Nephron (organoid): ENCODE data around the gene C9orf72.

Experiments
- H3K27ac Mint-ChIP-seq, 3 experiments: 2 replicates each; pipeline ENCODE4 v1.8.0; 2020; ENCODE audit warnings: mixed read lengths in 3 of 3, mild to moderate bottlenecking in 2 of 3, moderate library complexity in 1 of 3
- H3K27me3 Mint-ChIP-seq: 2 replicates; pipeline ENCODE4 v1.8.0; 2021; ENCODE audit warnings: low read depth, mild to moderate bottlenecking, moderate library complexity, mixed read lengths
- H3K36me3 Mint-ChIP-seq: 2 replicates; pipeline ENCODE4 v1.8.0; 2020; ENCODE audit warnings: low read depth, mixed read lengths
- H3K4me1 Mint-ChIP-seq: 2 replicates; pipeline ENCODE4 v1.8.0; 2020; ENCODE audit warnings: mixed read lengths
- H3K4me3 Mint-ChIP-seq, 3 experiments: 2 replicates each; pipeline ENCODE4 v1.8.0; 2020; ENCODE audit warnings: mild to moderate bottlenecking in 3 of 3, mixed read lengths in 3 of 3, moderate library complexity in 2 of 3
- H3K9me3 Mint-ChIP-seq: 2 replicates; pipeline ENCODE4 v1.8.0; 2020; ENCODE audit warnings: mixed read lengths
- TF ChIP-seq, protein P1 (sequence below), 3 experiments: fragments of 200-600 bp; sonication (generic); IDR thresholded peaks; one replicate each; pipeline ENCODE4 v1.5.0; 2021; ENCODE audit warnings: antibody characterized with exemption in 3 of 3; ENCODE audit not compliant: unreplicated experiment in 3 of 3

Gene C9orf72

DNA sequence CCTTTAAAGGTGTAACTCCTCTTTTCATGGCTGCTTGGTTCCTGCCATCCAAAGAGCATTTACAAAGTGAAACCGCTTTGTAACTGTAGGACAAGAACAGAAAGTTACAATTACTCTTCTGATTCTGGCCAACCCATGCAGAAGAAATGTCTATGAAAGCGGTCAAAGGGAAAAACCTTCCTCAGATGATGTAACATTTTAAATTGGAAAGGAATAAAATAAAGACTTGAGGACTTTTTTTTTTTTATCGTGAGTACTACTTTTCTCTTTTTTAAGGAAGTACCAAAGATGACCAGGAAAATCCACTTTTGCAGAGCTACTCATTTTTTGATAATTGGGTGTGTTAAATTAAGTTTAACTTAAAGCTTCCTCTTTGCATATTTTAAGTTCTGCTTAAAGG is 13.0 kb upstream of the C9orf72 start:
- H3K9me3 Mint-ChIP-seq: no peaks in the 10 kb centered on the region
- H3K4me1 Mint-ChIP-seq: no peaks in the 10 kb centered on the region
- no peak overlapping the region for H3K4me3 Mint-ChIP-seq
- no peaks in the 10 kb centered on the region for H3K36me3 Mint-ChIP-seq
- H3K27ac Mint-ChIP-seq: no peak overlapping the region
- TF ChIP-seq, protein P1, sequence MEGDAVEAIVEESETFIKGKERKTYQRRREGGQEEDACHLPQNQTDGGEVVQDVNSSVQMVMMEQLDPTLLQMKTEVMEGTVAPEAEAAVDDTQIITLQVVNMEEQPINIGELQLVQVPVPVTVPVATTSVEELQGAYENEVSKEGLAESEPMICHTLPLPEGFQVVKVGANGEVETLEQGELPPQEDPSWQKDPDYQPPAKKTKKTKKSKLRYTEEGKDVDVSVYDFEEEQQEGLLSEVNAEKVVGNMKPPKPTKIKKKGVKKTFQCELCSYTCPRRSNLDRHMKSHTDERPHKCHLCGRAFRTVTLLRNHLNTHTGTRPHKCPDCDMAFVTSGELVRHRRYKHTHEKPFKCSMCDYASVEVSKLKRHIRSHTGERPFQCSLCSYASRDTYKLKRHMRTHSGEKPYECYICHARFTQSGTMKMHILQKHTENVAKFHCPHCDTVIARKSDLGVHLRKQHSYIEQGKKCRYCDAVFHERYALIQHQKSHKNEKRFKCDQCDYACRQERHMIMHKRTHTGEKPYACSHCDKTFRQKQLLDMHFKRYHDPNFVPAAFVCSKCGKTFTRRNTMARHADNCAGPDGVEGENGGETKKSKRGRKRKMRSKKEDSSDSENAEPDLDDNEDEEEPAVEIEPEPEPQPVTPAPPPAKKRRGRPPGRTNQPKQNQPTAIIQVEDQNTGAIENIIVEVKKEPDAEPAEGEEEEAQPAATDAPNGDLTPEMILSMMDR (IDR thresholded peaks at IDR 0.05; ENCODE audit: unreplicated experiment in 3 of 3): no peak
- H3K27me3 Mint-ChIP-seq: peaks cover 2% of the 10 kb centered on the region

DNA sequence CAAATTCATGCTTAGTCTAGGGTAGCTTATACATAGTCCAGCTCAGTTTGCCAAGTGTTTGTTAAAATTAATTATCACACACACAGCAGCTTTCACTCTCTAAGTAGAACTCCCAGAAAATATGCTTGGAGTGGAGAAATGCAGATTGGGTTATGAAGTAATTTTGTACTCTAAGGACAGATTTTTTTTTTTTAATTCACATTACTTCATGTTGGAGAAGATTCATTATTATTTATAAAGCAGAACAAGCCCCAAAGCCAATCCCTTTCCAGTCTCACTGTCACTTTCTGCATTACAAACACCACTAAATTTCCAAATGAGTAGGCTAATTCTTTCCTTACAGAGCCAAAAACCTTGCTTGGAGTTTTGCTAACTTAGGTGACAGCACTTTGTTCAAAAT is 11.7 kb upstream of the C9orf72 start:
- H3K4me1 Mint-ChIP-seq: no peaks in the 10 kb centered on the region
- TF ChIP-seq, protein P1 (IDR thresholded peaks at IDR 0.05; ENCODE audit: unreplicated experiment in 3 of 3): no peak
- H3K27me3 Mint-ChIP-seq: peaks cover 3% of the 10 kb centered on the region

DNA sequence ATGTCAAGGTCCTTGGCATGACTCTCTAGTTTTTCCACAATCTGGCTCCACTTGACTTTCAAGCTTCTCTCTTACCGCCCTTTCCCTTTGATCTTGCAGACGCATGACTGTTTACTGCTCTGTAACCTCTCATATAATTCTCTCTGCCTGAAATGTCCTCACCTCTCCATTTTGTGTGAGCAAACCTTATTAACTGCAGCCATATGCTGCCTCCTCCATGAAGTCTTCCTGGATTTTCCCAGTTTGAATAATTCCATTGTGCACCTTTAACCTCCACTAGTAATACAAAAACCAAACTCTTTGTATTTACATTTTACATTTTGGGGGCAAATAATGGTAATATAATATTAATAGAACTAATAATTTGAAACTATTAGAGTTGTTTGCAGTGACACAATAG is 9.5 kb upstream of the C9orf72 start:
- H3K36me3 Mint-ChIP-seq: no peaks in the 10 kb centered on the region
- no peaks in the 10 kb centered on the region for H3K4me1 Mint-ChIP-seq
- H3K4me3 Mint-ChIP-seq: no peak overlapping the region
- peaks cover 7% of the 10 kb centered on the region for H3K9me3 Mint-ChIP-seq
- H3K27ac Mint-ChIP-seq: no peak overlapping the region
- TF ChIP-seq, protein P1 (IDR thresholded peaks at IDR 0.05; ENCODE audit: unreplicated experiment in 3 of 3): no peak
- peaks cover 3% of the 10 kb centered on the region for H3K27me3 Mint-ChIP-seq

More for the DNA sequence above, 11.7 kb upstream of the C9orf72 start:
- H3K4me3 Mint-ChIP-seq: no peak overlapping the region
- H3K27ac Mint-ChIP-seq: no peak overlapping the region
- no peaks in the 10 kb centered on the region for H3K9me3 Mint-ChIP-seq
- no peaks in the 10 kb centered on the region for H3K36me3 Mint-ChIP-seq

DNA sequence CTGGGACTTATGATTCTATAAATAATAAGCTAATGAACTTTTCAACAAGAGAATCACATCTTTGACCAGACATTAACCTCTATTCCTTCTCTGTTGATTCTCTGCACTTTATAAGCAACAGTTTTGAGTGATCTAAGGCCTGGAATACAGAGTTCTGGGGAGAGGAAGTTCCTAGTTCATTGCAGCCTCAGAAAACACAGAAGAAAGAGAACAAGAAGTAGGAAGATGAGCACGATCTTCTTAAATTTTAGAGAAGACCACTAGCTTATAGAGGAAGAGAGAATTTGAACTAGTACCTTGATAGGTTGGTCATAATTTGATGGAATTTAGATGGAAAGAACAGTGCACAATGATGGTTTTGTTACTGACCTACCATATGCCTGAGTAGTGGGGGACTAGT is 8.5 kb upstream of the C9orf72 start:
- Mint-ChIP-seq H3K9me3 (peaks cover 7% of the 10 kb centered on the region), H3K4me3 (no peak overlapping the region), H3K36me3 (no peaks in the 10 kb centered on the region), H3K27ac (no peak overlapping the region), H3K4me1 (no peaks in the 10 kb centered on the region), H3K27me3 (peaks cover 3% of the 10 kb centered on the region)
- TF ChIP-seq, protein P1 (IDR thresholded peaks at IDR 0.05; ENCODE audit: unreplicated experiment in 3 of 3): no peak

DNA sequence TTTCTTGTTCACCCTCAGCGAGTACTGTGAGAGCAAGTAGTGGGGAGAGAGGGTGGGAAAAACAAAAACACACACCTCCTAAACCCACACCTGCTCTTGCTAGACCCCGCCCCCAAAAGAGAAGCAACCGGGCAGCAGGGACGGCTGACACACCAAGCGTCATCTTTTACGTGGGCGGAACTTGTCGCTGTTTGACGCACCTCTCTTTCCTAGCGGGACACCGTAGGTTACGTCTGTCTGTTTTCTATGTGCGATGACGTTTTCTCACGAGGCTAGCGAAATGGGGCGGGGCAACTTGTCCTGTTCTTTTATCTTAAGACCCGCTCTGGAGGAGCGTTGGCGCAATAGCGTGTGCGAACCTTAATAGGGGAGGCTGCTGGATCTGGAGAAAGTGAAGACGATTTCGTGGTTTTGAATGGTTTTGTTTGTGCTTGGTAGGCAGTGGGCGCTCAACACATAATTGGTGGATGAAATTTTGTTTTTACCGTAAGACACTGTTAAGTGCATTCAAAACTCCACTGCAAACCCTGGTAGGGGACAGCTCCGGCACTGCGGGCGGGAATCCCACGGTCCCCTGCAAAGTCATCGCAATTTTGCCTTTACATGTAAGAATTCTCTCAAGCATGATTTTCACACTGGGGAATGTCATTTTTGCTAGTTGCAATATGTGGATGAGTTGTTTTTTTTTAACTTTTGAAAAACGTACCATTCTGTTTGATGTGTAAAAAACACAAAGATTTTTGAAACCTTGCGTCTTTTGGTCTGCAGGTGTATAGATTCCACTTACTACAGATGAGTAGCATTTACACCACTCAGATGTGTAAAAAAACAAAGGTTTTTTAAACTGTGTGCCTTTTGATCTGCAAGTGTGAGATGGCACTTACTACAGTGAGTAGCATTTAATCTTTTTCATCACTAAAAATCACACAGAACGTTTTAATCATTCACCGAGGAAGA is 631 bp upstream of the C9orf72 start:
- H3K36me3 Mint-ChIP-seq: no peaks in the 10 kb centered on the region
- TF ChIP-seq, protein P1 (IDR thresholded peaks at IDR 0.05; ENCODE audit: unreplicated experiment in 3 of 3): no peak
- H3K9me3 Mint-ChIP-seq: peaks cover 9% of the 10 kb centered on the region
- peak overlapping the region; percentile 96 to 100 (median 98) for H3K27ac Mint-ChIP-seq
- H3K4me1 Mint-ChIP-seq: peaks cover 28% of the 10 kb centered on the region
- peak overlapping the region; percentile 93 to 99 (median 98) for H3K4me3 Mint-ChIP-seq
- no peaks in the 10 kb centered on the region for H3K27me3 Mint-ChIP-seq

DNA sequence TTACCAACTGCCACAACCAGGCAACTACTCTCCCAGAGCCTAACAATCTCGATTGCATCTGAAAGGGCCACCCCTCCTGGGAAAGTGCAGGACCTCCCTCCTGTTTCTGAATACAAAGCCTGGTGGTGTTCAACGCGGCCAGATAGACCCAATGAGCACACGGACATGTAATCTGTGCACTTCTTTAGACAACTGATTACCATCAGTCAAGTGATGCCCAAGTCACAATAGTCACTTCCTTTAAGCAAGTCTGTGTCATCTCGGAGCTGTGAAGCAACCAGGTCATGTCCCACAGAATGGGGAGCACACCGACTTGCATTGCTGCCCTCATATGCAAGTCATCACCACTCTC is 739 bp downstream of the C9orf72 start:
- Mint-ChIP-seq H3K27ac (peak overlapping the region; percentile 96 to 100 (median 98)), H3K27me3 (no peaks in the 10 kb centered on the region), H3K4me3 (peak overlapping the region; percentile 93 to 99 (median 98)), H3K4me1 (peaks cover 28% of the 10 kb centered on the region), H3K9me3 (peaks cover 2% of the 10 kb centered on the region), H3K36me3 (no peaks in the 10 kb centered on the region)
- TF ChIP-seq, protein P1 (IDR thresholded peaks at IDR 0.05; ENCODE audit: unreplicated experiment in 3 of 3): no peak
